Hepatocyte (in vitro differentiated cells): ENCODE results near the gene LRMDA.

Source experiments
- CTCF ChIP-seq: fragments of 200-600 bp; sonication (generic); IDR thresholded peaks from 2 replicates; pipeline ENCODE4 v1.5.1; 2016; ENCODE audit warnings: antibody characterized with exemption, mild to moderate bottlenecking; ENCODE audit not compliant: poor library complexity
- EZH2 ChIP-seq: fragments of 200-600 bp; sonication (generic); IDR thresholded peaks from 2 replicates; pipeline ENCODE4 v1.6.1; 2016; ENCODE audit warnings: antibody characterized with exemption, mild to moderate bottlenecking, borderline replicate concordance
- EZH2phosphoT487 ChIP-seq: fragments of 200-600 bp; sonication (generic); IDR thresholded peaks from one replicate; pipeline ENCODE4 v1.6.1; 2018; ENCODE audit warnings: antibody characterized with exemption, mild to moderate bottlenecking, low read depth, moderate library complexity; ENCODE audit not compliant: unreplicated experiment, severe bottlenecking

GRCh38 chr10:76138906-76139305, 707.5 kb downstream of the LRMDA start:
- TF ChIP-seq CTCF (no peak), EZH2phosphoT487 (no peak), EZH2 (no peak)
